RWPE1 (cell line): Measurements from ENCODE around the gene NRF1.

Source experiments
- CTCF ChIA-PET: fragments of 350-600 bp; sonication (Branson Sonifier 250); formaldehyde crosslinking; extraction: SDS; loops from one replicate; lab custom pipeline; 2021; lab: Yijun Ruan, JAX
- POLR2A ChIA-PET: fragments of 400-600 bp; formaldehyde crosslinking; extraction: SDS; loops from one replicate; lab custom pipeline; 2020; ENCODE audit warnings: antibody characterized with exemption; ENCODE audit not compliant: low non-redundant PET; lab: Yijun Ruan, JAX
- DNase-seq: peaks from one replicate; pipeline ENCODE4 v3.0.0; 2012; ENCODE audit warnings: low spot score
- H3K27ac ChIP-seq: fragments of 450-650 bp; 2 replicates; pipeline ENCODE4 v1.5.1; 2017
- TF ChIP-seq, protein P1 (sequence below): fragments of 450-650 bp; conservative IDR thresholded peaks from 2 replicates; pipeline ENCODE4 v1.5.1; 2017; ENCODE audit warnings: low read depth, mild to moderate bottlenecking

Gene NRF1

DNA sequence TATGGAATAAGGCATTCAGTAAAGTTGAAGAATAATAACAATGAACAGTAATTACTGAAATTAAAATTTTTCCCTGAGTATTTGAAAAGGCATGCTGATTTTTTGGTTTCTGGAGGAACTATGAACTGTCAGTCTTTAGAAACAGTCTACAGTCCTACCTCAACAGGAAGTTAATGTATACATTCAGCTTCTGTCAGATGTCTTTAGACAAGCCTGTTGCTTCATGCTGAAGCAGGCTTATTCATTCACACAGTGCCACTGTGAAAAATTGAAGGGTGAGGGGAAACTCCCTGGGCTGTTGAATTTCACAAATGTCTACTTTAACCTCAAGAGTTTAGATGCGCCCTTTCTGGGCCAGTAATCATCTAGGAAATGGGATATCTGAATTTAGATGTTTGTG, 3.5 kb downstream of the NRF1 start:
- DNase-seq = peak; percentile 20
- POLR2A ChIA-PET = interaction anchor here (0.6 kb wide), 1 partner anchor 206 kb away, joined by 5 read pairs; no protein-coding TSS in a partner anchor
- CTCF ChIA-PET = no interaction called here
- TF ChIP-seq, protein P1, sequence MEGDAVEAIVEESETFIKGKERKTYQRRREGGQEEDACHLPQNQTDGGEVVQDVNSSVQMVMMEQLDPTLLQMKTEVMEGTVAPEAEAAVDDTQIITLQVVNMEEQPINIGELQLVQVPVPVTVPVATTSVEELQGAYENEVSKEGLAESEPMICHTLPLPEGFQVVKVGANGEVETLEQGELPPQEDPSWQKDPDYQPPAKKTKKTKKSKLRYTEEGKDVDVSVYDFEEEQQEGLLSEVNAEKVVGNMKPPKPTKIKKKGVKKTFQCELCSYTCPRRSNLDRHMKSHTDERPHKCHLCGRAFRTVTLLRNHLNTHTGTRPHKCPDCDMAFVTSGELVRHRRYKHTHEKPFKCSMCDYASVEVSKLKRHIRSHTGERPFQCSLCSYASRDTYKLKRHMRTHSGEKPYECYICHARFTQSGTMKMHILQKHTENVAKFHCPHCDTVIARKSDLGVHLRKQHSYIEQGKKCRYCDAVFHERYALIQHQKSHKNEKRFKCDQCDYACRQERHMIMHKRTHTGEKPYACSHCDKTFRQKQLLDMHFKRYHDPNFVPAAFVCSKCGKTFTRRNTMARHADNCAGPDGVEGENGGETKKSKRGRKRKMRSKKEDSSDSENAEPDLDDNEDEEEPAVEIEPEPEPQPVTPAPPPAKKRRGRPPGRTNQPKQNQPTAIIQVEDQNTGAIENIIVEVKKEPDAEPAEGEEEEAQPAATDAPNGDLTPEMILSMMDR = no peak
- H3K27ac ChIP-seq = no peak overlapping the region

DNA sequence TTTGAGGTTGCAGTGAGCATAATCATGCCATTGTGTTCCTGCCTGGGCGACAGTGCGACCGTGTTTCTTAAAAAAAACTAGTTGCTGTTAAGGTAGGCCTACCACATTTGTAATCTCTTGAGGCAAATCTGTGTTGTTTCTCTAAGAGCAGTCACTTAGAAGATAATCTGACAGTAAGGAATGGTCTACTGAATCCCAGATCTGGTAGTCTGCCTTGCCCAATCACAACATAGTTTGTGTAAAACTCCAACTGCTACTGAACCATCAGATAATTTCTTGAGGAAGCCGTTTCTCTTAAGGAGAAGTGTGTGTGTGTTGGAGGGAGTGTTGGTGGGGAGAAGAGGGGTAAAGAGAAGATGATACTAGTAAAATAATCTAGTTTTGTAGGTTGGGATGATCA, 5.0 kb downstream of the NRF1 start:
- POLR2A ChIA-PET = no interaction called here

DNA sequence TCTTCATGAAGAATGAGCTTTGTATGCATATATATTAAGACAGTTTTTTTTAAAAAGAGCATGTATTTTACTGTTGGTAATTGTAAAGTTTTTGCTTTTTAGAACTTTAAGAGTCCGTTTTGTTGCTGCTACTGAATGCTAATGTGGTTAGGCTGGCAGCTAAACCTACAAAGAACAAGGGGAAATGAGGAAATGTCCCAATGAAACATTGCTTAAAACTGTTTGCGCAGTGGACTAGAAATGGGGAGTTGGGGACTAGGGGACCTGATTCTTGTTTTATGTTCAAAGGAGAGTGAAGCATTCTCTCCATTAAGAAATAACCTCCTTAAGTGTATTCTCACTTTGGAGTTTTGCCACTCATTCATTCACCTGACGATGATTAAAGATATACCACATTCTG, 5.7 kb downstream of the NRF1 start:
- ChIA-PET CTCF (interaction anchor here (0.7 to 1.4 kb wide), 2 partner anchors 27 to 230 kb away, joined by 3 to 5 read pairs; no protein-coding TSS in a partner anchor), POLR2A (no interaction called here)
- DNase-seq = no peak
- TF ChIP-seq, protein P1 = no peak
- no peak overlapping the region for H3K27ac ChIP-seq

More for the DNA sequence above, 5.0 kb downstream of the NRF1 start:
- no peak overlapping the region for H3K27ac ChIP-seq
- DNase-seq = no peak
- TF ChIP-seq, protein P1 = no peak
- CTCF ChIA-PET = interaction anchor here (0.7 to 1.4 kb wide), 2 partner anchors 28 to 230 kb away, joined by 3 to 5 read pairs; no protein-coding TSS in a partner anchor

DNA sequence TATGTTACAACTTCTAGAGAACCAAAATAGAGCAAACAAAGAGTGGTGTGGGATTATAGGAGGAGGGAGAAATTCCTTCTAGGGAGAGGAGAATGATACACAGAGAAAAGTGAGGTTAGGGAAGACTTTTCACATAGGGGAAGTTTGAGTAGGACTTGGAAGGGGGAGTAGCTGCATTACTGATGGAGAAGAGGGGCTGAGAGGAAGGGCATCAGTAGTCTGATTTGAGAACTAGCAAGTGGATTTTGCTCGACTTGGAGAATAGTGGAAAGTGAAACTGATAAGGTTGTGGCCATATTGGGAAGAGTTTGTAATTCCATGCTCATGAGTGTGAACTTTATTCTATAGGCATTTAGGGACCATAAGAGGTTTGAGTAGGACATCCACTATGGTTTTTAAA, 6.1 kb downstream of the NRF1 start:
- TF ChIP-seq, protein P1 = no peak
- DNase-seq = no peak
- ChIA-PET POLR2A (no interaction called here), CTCF (interaction anchor here (1.4 kb wide), 1 partner anchor 27 kb away, joined by 5 read pairs; no protein-coding TSS in a partner anchor)
- H3K27ac ChIP-seq = no peak overlapping the region

DNA sequence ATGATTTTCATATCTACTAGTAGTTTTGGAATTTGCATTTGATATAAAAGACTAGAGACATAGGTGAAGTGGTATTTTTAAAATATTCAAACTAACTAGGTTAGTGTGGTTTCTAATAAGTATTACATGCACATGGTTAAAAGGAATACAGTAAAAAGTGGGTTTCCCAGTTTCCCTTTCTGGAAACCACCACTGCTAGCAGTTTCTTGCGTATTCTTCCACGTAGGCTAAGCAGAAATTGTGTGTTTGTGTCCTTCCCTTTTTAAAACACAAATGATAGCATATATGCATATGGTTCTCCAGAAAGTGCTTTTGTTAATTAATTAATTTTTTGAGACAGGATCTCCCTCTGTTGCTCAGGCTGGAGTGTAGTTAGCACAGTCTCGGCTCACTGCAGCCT, 15.4 kb downstream of the NRF1 start:
- CTCF ChIA-PET = no interaction called here
- no peak overlapping the region for H3K27ac ChIP-seq
- TF ChIP-seq, protein P1 = no peak
- no peak for DNase-seq
- POLR2A ChIA-PET = no interaction called here

DNA sequence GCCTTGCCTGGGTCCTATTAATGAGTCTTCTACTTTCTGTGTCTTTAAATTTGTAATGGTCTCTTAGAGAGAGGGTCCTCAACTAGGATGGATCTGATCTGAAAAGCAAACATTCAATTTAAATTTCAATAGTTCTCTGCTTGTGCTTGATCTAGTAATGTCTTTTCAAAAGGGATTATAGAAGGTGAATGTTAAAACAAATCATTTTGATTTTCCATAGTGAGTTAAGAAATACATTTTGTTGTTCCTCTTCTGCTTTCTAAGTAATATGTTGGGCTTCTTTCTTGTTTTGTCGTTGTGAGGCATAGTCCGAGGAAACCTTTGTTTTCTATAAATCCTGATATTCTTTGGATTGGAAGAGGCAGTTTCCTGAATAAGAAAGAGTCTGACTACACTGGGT, 18.8 kb downstream of the NRF1 start:
- TF ChIP-seq, protein P1 = no peak
- no peak for DNase-seq
- H3K27ac ChIP-seq = no peak overlapping the region
- ChIA-PET CTCF (no interaction called here), POLR2A (no interaction called here)
